Body of pancreas (tissue), 4 donors: ENCODE data around the gene SNX4. TPM values are rescaled to one million over a fixed set of nuclear protein-coding genes. Genes with fewer than 3 reads are reported as not detected.
"Not testable (repeated sequence)": the region's sequence is repeated elsewhere in the genome, so short reads cannot be mapped to it uniquely, and the experiment has no call there.

Experiments used
- ATAC-seq: fragments of 150-250 bp; one replicate; pipeline ENCODE4 v1.9.1; 2016
- DNase-seq, 4 donors: peaks; one replicate each; pipeline ENCODE4 v3.0.0-alpha.2; 2019
- H3K27ac ChIP-seq, 4 donors: fragments of 200-600 bp; sonication (generic); 1 replicate in 3 of 4; 2 replicates in 1 of 4; pipeline versions ENCODE4 v1.5.1 to v1.6.1; 2016 to 2019; ENCODE audit warnings: mild to moderate bottlenecking in 1 of 4, mixed read lengths in 1 of 4, moderate library complexity in 1 of 4
- H3K27me3 ChIP-seq, 2 donors: fragments of 200-600 bp; sonication (generic); one replicate each; pipeline ENCODE4 v1.6.0; 2016; ENCODE audit warnings: mild to moderate bottlenecking in 1 of 2
- H3K36me3 ChIP-seq, 2 donors: fragments of 200-600 bp; sonication (generic); replicated peaks in 1 of 2; 2 replicates each; pipeline ENCODE4 v1.5.1; 2016; ENCODE audit warnings: low read depth in 2 of 2; ENCODE audit not compliant: insufficient read depth in 1 of 2
- H3K4me1 ChIP-seq: fragments of 200-600 bp; sonication (generic); one replicate; pipeline ENCODE4 v1.6.0; 2016
- H3K4me3 ChIP-seq, 2 donors: fragments of 200-600 bp; sonication (generic); 1 replicate in 1 of 2; 2 replicates in 1 of 2; pipeline ENCODE4 v1.5.1; 2016 to 2019
- H3K9me3 ChIP-seq, 3 donors: fragments of 200-600 bp; sonication (generic); 1 replicate in 2 of 3; 2 replicates in 1 of 3; pipeline ENCODE4 v1.5.1; 2016
- CTCF ChIP-seq, 7 experiments: fragments of 450-650 bp in 4 of 7; fragments of 200-600 bp in 3 of 7; sonication (generic) in 3 of 7; IDR thresholded peaks; one replicate each; pipeline ENCODE4 v1.5.1; 2016 to 2019; ENCODE audit warnings: antibody characterized with exemption in 7 of 7
- POLR2A ChIP-seq, 3 donors: fragments of 450-650 bp; IDR thresholded peaks; one replicate each; pipeline ENCODE4 v1.6.1; 2016; ENCODE audit warnings: antibody characterized with exemption in 3 of 3, mild to moderate bottlenecking in 2 of 3
- WGBS, 2 donors: methylation state at CpG; one replicate each; pipeline ENCODE4 v1.1.5; 2017; 5-methylcytosine and 5-hydroxymethylcytosine counted together
- intact Hi-C: fragments of 100-400 bp; cut with DNase I; formaldehyde crosslinking; loops from one replicate; pipeline ENCODE4 v1.15.1; 2023
- total RNA-seq, 2 donors: library from RNA; depleted of rRNA; stranded (reverse); fragments of >200 nt; gene quantifications; one replicate each; pipeline ENCODE4 v1.1.0, GENCODE V29; 2016

Gene SNX4
- total RNA-seq, 2 donors from 2014 or later, result 32.3 to 38.4 TPM

GRCh38 chr3:125525153-125525552 is 5.2 kb upstream of the SNX4 start:
- no peaks in the 10 kb centered on the region for H3K9me3 ChIP-seq
- no peak overlapping the region for H3K4me3 ChIP-seq
- H3K27me3 ChIP-seq, result no peaks in the 10 kb centered on the region
- intact Hi-C loops, result no loop called here
- TF ChIP-seq POLR2A (IDR thresholded peaks at IDR 0.05) (no peak), CTCF (IDR thresholded peaks at IDR 0.05) (no peak)
- H3K27ac ChIP-seq, result no peak overlapping the region
- H3K36me3 ChIP-seq, result peaks cover 0 to 2% of the 10 kb centered on the region in 2 donors
- WGBS, 2 donors, result 95% methylated on average over 4 of the region's 4 CpGs
- ATAC-seq (no peak), DNase-seq (no peak)
- peaks cover 7% of the 10 kb centered on the region for H3K4me1 ChIP-seq

GRCh38 chr3:125520563-125520919 is 539 bp upstream of the SNX4 start:
- H3K27me3 ChIP-seq, H3K9me3 ChIP-seq, H3K36me3 ChIP-seq, ATAC-seq, intact Hi-C loops: not testable (repeated sequence)
- Histone ChIP-seq H3K4me3 (peak overlapping the region in 1 of 2 donors; percentile 88), H3K4me1 (peaks cover 22% of the 10 kb centered on the region), H3K27ac (peak overlapping the region; percentile 65 to 94 (median 83))
- DNase-seq, result peak in 1 of 4 donors; percentile 19
- WGBS, 2 donors, result 63 to 66% methylated on average over 15 of the region's 15 CpGs

- Histone ChIP-seq H3K36me3 (no peaks in the 10 kb centered on the region), H3K9me3 (no peaks in the 10 kb centered on the region), H3K27ac (no peak overlapping the region), H3K27me3 (no peaks in the 10 kb centered on the region), H3K4me1 (peaks cover 26% of the 10 kb centered on the region), H3K4me3 (no peak overlapping the region)
- DNase-seq, result no peak
- no peak for ATAC-seq
- TF ChIP-seq POLR2A (IDR thresholded peaks at IDR 0.05) (no peak), CTCF (IDR thresholded peaks at IDR 0.05) (no peak)
- intact Hi-C loops, result no loop called here
These were observed 4.6 kb downstream of the SNX4 start for GRCh38 chr3:125515421-125515820.

- Histone ChIP-seq H3K9me3 (no peaks in the 10 kb centered on the region), H3K27me3 (no peaks in the 10 kb centered on the region), H3K4me1 (peaks cover 25% of the 10 kb centered on the region), H3K4me3 (no peak overlapping the region), H3K27ac (no peak overlapping the region), H3K36me3 (no peaks in the 10 kb centered on the region)
- TF ChIP-seq POLR2A (IDR thresholded peaks at IDR 0.05) (no peak), CTCF (IDR thresholded peaks at IDR 0.05) (no peak)
- WGBS, 2 donors, result 88% methylated on average over 6 of the region's 6 CpGs
- ATAC-seq (no peak), DNase-seq (no peak)
- intact Hi-C loops, result no loop called here
These were observed 6.4 kb downstream of the SNX4 start for GRCh38 chr3:125513490-125514115.

GRCh38 chr3:125512135-125512920 is 7.7 kb downstream of the SNX4 start:
- WGBS, 2 donors, result 69 to 72% methylated on average over 4 of the region's 4 CpGs
- TF ChIP-seq POLR2A (IDR thresholded peaks at IDR 0.05) (no peak), CTCF (IDR thresholded peaks at IDR 0.05) (no peak)
- Histone ChIP-seq H3K36me3 (no peaks in the 10 kb centered on the region), H3K9me3 (no peaks in the 10 kb centered on the region), H3K4me3 (no peak overlapping the region), H3K27ac (peak overlapping the region in 1 of 4 donors; percentile 7), H3K4me1 (peaks cover 14% of the 10 kb centered on the region), H3K27me3 (no peaks in the 10 kb centered on the region)
- DNase-seq, result no peak
- ATAC-seq, result no peak
- intact Hi-C loops, result no loop called here
